ENCODE measurements around the gene DAZAP1.

The DAZAP1 gene

DNA sequence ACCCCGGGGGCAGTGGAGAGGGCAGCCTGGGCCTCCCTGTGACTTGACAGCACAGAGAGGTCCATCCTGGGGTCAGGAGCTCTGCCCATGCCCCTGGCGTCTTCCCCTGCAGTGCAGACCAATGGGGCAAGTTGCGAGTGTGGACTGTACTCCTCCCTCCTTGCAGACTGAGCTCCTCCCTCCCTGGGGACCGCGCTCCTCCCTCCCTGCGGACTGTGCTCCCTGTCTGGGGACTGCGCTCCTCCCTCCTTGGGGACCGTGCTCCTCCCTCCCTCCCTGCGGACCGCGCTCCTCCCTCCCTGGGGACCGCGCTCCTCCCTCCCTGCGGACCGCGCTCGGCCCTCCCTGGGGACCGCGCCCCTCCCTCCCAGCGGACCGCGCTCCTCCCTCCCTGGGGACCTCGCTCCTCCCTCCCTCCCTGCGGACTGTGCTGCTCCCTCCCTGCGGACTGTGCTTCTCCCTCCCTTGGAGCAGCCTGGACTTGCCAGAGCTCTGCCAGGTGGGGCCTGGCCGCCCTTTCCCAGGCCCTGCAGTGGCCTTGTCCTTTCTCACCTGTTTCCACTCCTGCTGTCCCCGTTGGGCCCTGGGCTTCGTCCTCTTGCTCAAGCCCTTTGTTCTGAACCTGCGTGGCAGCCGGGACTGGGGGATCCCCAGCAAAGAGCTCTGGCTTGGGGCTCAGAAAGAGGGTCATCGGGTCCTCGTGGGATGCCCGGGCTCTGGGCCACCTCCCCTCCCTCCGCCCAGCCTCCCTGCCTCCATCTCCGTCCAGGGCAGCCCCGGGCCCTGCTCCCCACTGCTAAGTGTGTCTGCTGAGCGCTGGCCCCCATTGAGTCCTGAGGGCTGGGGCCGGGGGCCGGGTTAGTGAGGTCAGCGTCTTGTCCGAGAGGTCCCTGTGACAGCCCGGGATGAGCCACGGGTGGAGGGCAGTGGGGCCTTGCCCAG lies 12.9 kb upstream of the DAZAP1 start:
- DNase-seq = no peak

DNA sequence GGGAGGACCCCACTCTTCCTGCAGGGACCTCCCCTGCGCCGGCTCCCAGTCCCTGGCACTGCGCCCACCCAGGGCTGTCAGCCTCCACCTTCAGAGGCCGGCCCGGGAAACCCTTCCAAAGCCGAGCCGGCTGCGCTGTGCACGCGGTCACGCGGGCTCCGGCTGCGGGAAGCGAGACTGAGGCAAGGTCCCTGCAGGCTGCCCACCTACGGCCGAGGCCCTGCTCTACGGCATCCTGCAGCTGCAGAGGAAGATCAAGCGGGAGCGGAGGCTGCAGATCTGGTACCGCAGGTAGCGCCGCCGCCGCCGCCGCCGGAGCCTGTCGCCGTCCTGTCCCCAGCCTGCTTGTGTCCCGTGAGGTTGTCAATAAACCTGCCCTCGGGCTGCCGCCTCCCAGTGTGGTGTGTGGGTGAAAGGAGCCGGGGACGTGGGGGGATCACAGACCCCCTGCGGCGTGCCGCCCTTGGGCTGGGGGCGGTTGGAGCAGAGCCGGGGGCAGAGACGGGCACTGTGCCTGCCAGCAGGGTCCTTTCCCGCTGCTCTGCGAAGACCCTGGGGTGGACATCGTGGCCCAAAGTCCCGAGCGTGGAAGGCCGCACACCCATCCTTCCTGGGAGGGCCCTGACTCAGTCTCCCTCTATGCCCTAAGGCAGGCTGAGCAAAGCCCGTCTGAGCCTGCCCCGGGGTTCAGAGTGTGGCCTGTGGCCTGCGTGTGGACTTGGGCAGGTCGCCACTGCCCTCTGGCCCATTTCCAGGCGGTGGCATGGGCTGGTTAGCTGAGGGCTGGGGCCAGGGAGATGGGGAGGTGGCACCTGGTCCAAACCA lies 12.0 kb upstream of the DAZAP1 start:
- no peak for DNase-seq

DNA sequence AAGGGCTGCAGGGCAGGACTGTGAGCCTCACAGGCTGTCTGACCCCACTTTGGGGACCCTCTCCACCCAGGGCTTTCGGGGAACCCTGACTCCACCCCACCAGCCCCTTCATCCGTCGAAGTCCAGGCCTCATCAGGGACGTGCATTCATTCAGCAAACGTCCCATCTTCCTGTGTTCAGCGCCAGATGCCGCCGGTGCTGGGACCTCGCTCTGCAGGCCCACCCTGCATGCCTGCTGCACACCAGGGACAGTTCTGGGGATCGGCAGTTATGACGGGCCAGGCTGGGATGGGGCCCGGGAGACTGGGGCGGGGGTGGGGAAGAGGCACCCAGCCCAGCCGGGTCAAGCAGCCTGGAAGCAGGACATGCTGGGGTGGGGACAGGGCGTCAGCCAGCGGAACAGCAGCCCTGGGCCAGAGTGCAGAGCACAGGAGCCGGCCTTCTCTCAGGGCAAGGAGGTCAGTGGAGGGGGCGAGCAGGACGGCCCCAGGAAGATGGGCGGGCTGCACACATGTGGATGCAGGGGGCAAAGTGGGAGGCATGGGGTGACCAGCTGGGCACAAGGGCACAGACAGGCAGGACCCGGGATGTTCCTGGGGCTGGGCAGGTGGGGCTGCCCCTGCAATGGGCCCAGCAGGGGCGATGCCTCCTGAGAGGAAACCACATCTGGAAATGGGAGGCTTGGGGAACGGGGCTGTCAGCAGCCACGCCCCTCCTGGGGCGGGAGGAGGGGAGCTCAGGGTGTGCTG lies 11.2 kb upstream of the DAZAP1 start:
- no peak for DNase-seq

DNA sequence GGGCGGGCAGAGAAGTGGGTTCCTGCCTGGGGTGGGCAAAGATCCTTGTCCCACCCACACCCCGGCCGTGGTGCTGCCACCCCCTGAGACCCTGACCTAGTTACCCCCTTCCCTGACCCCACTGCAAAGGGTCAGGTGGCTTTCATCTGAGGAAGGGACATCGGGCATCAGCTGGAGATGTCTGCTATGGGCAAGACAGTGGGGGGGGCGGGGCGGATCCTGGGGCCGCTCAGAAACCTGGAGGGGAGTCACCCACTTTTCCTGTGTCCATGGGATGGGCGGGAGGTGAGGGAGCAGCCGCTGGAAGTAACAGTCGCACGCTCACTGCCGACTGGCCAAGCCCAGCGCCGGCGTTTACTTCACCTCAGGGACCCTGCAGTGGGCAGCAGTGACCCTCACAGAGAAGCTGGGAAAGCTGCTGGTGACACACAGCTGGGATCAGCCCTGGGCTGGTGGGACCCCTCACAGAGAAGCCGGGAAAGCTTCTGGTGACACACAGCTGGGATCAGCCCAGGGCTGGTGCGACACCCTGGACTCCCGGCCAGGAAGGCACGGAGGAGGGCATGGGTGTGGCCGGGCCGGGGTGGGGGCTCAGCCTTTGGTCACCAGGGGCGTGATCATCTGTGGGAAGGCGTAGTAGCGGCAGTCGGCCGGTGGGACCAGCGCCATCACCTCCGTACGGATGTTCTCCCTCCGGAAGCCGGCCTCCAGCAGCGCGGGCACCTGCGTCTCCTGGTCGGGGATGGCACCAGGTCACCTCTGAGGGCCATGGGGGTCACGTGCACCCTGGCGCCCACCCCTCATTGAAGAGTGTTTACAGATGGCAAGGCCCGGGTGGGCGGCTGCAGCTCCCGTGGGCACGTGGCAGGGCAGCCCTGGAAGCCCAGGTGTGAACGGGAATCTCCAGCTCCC lies 10.4 kb upstream of the DAZAP1 start:
- DNase-seq = no peak

DNA sequence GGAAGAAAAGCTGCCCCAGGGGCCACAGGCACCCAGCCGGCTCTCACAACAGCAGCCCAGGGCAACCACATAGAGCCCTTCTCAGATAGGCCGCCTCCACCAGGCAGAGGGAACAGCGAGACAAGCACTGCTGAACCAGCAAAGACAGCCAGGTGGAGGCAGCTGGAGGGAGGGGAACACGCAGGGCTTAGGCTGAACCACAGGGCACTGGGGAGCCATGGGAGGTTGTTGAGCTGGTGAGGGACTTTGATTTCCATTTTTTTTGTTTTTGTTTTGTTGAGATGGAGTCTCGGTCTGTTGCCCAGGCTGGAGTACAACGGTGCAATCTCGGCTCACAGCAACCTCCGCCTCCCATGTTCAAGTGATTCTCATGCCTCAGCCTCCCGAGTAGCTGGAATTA lies 9.5 kb upstream of the DAZAP1 start:
- DNase-seq = no peak

- no peak for DNase-seq
Measured at GRCh38 chr19:1399079-1399478, 8.3 kb upstream of the DAZAP1 start.

GRCh38 chr19:1399745-1400144 lies 7.6 kb upstream of the DAZAP1 start:
- no peak for DNase-seq

DNA sequence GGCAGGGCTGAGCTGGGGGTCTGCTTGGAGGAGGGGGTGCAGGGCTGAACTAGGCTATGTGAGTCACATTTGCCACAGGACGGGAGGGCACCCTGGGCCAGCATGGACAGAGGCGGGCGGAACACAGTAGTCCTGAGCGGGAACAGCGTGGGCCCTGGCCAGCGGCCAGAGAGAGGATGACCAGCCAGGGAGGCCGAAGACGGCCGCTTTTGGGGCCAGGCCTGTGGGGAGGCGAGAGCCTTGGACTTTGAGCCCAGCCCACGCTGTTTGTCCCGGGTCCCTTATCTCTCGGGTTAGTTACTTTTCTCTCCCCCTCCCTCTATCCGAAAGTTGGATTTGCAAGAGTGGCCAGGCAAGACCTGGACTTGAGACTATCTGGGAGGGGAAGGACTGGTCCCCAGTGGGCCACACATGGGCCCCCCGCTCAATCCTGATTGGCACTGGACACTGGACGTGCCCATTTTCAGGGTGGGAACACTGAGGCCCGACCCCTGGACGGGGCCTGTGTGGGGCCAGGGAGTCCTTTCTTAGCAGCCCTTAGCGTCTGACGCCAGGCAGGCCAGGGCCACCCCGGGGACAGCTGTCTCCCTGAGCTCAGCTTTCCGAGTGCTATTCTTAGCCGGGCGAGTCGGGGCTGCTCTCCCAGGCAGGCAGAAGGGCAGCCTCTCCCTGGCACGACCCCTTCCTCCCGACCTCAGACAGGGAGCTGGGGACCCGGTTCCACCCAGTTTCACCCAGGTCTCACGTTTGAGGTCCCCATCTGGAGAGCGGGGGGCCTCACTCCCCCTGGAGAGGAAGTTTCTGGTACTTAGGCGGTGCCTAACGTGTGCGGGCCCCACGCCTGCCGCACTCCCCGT lies 6.9 kb upstream of the DAZAP1 start:
- no peak for DNase-seq

- DNase-seq = peak; percentile 55 to 63
Measured at GRCh38 chr19:1401138-1401888, 6.1 kb upstream of the DAZAP1 start, which contains the start of gene GAMT. GAMT (minus strand) TSS chr19:1401542; CDS start chr19:1401476, 66 bp downstream.

DNA sequence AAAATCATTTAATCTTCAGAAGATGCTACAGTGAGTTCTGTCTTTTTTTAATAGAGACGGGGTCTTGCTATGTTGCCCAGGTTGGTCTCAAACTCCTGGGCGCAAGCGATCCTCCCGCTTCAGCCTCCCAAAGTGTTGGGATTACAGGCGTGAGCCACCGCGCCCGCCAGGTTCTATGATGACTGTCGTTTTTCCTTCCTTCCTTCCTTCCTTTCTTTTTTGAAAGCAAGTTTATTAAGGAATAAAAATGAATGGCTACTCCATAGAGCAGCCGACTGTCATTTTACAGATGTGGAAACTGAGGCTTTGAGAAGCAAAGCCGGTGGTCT lies 5.5 kb upstream of the DAZAP1 start:
- no peak for DNase-seq

GRCh38 chr19:1402411-1403070 lies 4.8 kb upstream of the DAZAP1 start:
- DNase-seq = no peak

DNA sequence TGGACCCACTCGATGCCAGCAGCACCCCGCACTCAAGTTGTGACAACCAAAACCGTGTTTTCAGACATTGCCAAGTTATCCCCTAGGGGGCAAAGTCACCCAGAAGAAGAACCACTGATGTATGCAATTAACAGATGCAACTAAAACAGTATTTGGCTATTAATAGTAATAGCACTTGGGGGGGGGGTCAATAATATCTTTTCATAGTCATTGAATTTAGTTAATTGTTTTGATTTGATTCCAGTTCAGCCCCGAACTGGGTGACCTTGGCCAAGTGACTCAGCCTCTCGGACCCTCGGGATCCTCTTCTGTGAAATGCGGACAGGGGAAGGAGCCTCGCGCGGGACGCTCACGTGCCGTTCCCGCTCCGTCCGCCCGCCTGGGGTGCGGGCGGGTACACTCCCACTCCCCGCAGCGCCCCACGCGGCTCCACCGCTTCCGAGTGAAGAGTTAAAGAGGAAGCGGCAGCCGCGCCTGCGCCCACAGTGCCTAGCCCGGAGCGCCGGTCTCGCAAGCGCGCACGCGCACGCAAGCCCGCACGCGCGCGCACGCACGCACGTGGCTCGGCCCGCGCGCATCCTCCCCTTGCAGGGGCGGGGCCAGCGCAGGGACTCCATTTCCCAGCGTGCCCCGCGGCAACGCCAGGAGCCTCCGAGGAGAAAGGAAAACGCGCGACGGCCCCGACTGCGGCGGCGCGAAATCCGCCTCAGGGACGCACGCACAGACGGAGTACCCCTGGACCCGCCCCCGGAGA lies 435 bp upstream of the DAZAP1 start:
- peak; percentile 98 to 99 for DNase-seq

DNA sequence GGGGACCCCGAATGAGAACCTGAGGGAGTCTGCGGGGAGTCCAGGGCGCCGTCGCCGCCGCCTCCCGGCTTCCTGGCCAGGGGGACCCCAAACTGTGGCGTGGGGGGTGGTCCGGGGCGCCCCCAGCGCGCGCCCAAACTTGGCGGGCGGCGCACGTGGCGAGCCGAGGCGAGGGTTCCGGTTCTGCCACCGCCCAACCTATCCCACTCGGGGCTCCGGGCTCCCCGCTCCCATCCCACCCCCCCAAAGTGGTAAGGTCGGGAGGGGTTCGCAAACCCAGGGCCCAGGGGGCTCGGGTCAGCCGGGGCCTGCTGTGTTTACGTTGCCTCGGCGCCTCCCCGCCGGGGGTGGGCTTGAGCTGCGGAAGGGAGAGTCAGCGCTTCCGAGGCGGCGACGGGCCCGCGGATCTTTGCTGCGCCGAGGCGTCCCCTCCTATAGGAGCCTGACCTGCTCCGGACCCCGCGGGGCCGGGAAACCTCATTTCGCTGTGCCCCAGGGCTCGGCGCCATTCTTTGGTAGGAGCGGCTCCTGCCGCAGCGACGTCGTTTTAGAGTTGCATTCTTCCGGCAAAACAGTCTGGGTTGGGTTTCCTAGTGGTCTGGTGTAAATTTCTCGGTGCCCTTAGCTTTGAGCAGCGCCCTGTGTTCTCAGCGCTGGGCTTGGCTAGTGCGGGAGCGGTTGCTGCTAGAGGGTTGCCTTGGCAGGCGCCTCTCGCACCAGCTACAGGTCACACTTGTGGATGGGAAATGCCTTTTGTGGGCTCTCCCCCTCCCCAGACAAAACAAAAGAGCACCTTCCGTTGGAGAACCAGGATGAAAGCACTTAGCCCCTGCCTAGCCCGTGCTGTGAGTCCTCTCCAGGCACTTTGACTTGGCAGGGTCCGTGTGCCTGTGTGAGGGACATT lies 1.2 kb downstream of the DAZAP1 start:
- peak; percentile 48 to 60 for DNase-seq

GRCh38 chr19:1409204-1410005 lies 2.0 kb downstream of the DAZAP1 start:
- no peak for DNase-seq

DNA sequence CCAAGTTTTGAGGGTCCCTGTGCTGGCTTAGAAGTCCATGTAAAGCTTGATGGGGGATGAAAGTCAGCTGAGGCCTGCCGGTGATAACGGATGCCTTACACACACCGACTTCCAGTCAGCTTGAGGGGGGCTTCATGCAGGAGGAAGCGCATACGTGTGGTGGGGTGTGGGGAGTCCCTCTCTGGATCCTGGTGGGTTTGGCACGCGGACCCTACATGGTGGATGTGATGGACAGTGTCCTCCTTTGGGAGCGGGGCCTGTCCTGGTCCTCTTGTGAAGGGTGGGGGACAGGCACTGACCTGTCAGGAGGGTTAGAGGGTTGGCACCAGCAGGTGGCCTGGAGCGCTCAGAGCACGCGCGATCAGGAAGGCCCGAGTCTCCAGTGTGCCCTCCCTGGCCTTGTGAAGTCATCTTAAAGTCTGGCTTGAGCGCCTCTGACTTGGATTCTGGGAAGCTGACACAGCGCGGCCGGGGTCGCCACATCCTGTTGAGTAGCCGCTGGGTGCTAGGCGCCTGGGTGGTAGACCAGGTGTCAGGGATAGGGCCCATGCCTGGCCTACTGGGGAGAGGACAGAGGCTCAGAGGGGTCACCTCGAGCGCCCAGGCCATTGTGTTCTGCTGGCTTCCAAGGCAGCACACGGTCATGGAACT lies 2.9 kb downstream of the DAZAP1 start:
- no peak for DNase-seq

GRCh38 chr19:1410789-1411188 lies 3.4 kb downstream of the DAZAP1 start:
- no peak for DNase-seq

Measured in activated CD4-positive, alpha-beta T cell treated with anti-CD3 and anti-CD28 coated beads for 4 hours (primary cell).